H1 (cell line): ENCODE measurements around the gene ITPK1. TPM values are rescaled to one million over a fixed set of nuclear protein-coding genes. Genes with fewer than 3 reads are reported as not detected.

Experiments used
- BCL11A ChIP-seq, 2 experiments: IDR thresholded peaks; one replicate each; pipeline ENCODE4 v1.6.1; 2011; ENCODE audit warnings: low read depth in 2 of 2, low read length in 2 of 2, mild to moderate bottlenecking in 2 of 2
- E2F6 ChIP-seq: IDR thresholded peaks from 2 replicates; pipeline ENCODE4 v1.6.1; 2012; ENCODE audit warnings: inconsistent platforms
- NANOG ChIP-seq: IDR thresholded peaks from 2 replicates; pipeline ENCODE4 v1.6.1; 2011; ENCODE audit warnings: low read length, low read depth, mild to moderate bottlenecking, inconsistent platforms; ENCODE audit not compliant: insufficient read depth, poor library complexity, severe bottlenecking
- RAD21 ChIP-seq, 2 experiments: IDR thresholded peaks in 1 of 2; conservative IDR thresholded peaks in 1 of 2; 2 replicates each; pipeline ENCODE4 v1.6.1; 2011; ENCODE audit warnings: low read depth in 2 of 2, low read length in 2 of 2, improper control_type of control experiment in 1 of 2, inconsistent platforms in 1 of 2, mild to moderate bottlenecking in 1 of 2, moderate library complexity in 1 of 2
- SIN3A ChIP-seq, 2 experiments: IDR thresholded peaks in 1 of 2; conservative IDR thresholded peaks in 1 of 2; 2 replicates each; pipeline ENCODE4 v1.6.1; 2011 to 2012; ENCODE audit warnings: low read length in 2 of 2, improper control_type of control experiment in 1 of 2, low read depth in 1 of 2, mild to moderate bottlenecking in 1 of 2
- SIX5 ChIP-seq: IDR thresholded peaks from 2 replicates; pipeline ENCODE4 v1.6.1; 2011; ENCODE audit warnings: mild to moderate bottlenecking, low read depth, low read length
- TCF12 ChIP-seq: IDR thresholded peaks from 2 replicates; pipeline ENCODE4 v1.6.1; 2011; ENCODE audit warnings: low read depth, mild to moderate bottlenecking, low read length
- polyA plus RNA-seq, 7 experiments: library from polyadenylated mRNA; depleted of rRNA in 3 of 7; stranded (reverse) in 5 of 7; unstranded in 2 of 7; fragments of >200 nt in 5 of 7; fragments of 200-250 nt in 2 of 7; gene quantifications; 1 replicate in 5 of 7; 2 replicates in 1 of 7; 4 replicates in 1 of 7; pipeline versions ENCODE4 v1.2.1 to v1.2.3, GENCODE V29; 2011 to 2013; ENCODE audit warnings: missing spikeins in 2 of 7, mixed read lengths in 2 of 7
- total RNA-seq: library from RNA; stranded (reverse); fragmentation: NEBNext Ultra II Directional; extraction: Animal tissue kit (Norgen Biotek cat#: 25700); gene quantifications from 2 replicates; pipeline ENCODE4 v1.2.1, GENCODE V29; 2021
- TF ChIP-seq, protein P1 (sequence below): fragments of 300-600 bp; sonication (generic); IDR thresholded peaks from 2 replicates; pipeline ENCODE4 v1.7.1; 2012; ENCODE audit warnings: low read length, moderate library complexity, mild to moderate bottlenecking, inconsistent platforms; ENCODE audit not compliant: insufficient replicate concordance

Gene ITPK1
- total and polyA plus RNA-seq, 2 of the 8 experiments (the other 6 are each of a cell fraction or from before 2014, with no cell fraction given) = 108 to 143 TPM

- TF ChIP-seq, protein P1, sequence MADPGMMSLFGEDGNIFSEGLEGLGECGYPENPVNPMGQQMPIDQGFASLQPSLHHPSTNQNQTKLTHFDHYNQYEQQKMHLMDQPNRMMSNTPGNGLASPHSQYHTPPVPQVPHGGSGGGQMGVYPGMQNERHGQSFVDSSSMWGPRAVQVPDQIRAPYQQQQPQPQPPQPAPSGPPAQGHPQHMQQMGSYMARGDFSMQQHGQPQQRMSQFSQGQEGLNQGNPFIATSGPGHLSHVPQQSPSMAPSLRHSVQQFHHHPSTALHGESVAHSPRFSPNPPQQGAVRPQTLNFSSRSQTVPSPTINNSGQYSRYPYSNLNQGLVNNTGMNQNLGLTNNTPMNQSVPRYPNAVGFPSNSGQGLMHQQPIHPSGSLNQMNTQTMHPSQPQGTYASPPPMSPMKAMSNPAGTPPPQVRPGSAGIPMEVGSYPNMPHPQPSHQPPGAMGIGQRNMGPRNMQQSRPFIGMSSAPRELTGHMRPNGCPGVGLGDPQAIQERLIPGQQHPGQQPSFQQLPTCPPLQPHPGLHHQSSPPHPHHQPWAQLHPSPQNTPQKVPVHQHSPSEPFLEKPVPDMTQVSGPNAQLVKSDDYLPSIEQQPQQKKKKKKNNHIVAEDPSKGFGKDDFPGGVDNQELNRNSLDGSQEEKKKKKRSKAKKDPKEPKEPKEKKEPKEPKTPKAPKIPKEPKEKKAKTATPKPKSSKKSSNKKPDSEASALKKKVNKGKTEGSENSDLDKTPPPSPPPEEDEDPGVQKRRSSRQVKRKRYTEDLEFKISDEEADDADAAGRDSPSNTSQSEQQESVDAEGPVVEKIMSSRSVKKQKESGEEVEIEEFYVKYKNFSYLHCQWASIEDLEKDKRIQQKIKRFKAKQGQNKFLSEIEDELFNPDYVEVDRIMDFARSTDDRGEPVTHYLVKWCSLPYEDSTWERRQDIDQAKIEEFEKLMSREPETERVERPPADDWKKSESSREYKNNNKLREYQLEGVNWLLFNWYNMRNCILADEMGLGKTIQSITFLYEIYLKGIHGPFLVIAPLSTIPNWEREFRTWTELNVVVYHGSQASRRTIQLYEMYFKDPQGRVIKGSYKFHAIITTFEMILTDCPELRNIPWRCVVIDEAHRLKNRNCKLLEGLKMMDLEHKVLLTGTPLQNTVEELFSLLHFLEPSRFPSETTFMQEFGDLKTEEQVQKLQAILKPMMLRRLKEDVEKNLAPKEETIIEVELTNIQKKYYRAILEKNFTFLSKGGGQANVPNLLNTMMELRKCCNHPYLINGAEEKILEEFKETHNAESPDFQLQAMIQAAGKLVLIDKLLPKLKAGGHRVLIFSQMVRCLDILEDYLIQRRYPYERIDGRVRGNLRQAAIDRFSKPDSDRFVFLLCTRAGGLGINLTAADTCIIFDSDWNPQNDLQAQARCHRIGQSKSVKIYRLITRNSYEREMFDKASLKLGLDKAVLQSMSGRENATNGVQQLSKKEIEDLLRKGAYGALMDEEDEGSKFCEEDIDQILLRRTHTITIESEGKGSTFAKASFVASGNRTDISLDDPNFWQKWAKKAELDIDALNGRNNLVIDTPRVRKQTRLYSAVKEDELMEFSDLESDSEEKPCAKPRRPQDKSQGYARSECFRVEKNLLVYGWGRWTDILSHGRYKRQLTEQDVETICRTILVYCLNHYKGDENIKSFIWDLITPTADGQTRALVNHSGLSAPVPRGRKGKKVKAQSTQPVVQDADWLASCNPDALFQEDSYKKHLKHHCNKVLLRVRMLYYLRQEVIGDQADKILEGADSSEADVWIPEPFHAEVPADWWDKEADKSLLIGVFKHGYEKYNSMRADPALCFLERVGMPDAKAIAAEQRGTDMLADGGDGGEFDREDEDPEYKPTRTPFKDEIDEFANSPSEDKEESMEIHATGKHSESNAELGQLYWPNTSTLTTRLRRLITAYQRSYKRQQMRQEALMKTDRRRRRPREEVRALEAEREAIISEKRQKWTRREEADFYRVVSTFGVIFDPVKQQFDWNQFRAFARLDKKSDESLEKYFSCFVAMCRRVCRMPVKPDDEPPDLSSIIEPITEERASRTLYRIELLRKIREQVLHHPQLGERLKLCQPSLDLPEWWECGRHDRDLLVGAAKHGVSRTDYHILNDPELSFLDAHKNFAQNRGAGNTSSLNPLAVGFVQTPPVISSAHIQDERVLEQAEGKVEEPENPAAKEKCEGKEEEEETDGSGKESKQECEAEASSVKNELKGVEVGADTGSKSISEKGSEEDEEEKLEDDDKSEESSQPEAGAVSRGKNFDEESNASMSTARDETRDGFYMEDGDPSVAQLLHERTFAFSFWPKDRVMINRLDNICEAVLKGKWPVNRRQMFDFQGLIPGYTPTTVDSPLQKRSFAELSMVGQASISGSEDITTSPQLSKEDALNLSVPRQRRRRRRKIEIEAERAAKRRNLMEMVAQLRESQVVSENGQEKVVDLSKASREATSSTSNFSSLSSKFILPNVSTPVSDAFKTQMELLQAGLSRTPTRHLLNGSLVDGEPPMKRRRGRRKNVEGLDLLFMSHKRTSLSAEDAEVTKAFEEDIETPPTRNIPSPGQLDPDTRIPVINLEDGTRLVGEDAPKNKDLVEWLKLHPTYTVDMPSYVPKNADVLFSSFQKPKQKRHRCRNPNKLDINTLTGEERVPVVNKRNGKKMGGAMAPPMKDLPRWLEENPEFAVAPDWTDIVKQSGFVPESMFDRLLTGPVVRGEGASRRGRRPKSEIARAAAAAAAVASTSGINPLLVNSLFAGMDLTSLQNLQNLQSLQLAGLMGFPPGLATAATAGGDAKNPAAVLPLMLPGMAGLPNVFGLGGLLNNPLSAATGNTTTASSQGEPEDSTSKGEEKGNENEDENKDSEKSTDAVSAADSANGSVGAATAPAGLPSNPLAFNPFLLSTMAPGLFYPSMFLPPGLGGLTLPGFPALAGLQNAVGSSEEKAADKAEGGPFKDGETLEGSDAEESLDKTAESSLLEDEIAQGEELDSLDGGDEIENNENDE = no peak
- TF ChIP-seq BCL11A (IDR thresholded peaks at IDR 0.05; ENCODE audit: low read depth in 2 of 2, low read length in 2 of 2) = no peak
- no peak for TF ChIP-seq NANOG
- no peak for TF ChIP-seq SIN3A (conservative IDR thresholded peaks at IDR 0.05 in 1 of 2, IDR thresholded peaks at IDR 0.05 in 1 of 2; ENCODE audit: low read depth in 1 of 2, low read length in 2 of 2)
- TF ChIP-seq RAD21 (IDR thresholded peaks at IDR 0.05 in 1 of 2, conservative IDR thresholded peaks at IDR 0.05 in 1 of 2; ENCODE audit: low read depth in 2 of 2, low read length in 2 of 2) = no peak
- TF ChIP-seq TCF12 = no peak
- TF ChIP-seq SIX5 = no peak
- TF ChIP-seq E2F6 = no peak
These were observed 155.7 kb downstream of the ITPK1 start (continued) for GRCh38 chr14:92959761-92960680.
